Measurements from ENCODE around the gene TMEM120B.
"Not testable (repeated sequence)": the region's sequence is repeated elsewhere in the genome, so short reads cannot be mapped to it uniquely, and the experiment has no call there.

The TMEM120B gene

DNA sequence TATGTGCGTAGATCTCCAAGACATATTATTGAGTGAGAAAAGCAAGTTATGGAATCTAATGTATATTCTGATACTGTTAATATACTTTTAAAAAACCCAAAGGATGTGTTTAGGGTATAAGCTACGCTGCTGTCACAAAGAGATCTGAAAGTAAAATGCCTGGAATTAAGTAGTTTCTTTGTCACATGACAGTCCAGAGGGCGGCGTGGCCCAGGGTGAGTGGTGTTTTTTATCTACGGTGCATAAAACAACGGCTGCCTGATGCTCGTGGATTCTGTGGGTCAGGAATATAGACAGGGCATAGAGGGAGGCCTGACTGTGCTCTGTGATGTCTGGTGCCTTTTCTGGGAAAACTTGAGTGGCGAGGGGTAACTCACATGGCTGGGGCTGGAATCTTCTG lies 21.3 kb downstream of the TMEM120B start:
- in situ Hi-C loops (cut with HindIII; ENCODE audit: low sequenced_read_pairs): no loop called here

DNA sequence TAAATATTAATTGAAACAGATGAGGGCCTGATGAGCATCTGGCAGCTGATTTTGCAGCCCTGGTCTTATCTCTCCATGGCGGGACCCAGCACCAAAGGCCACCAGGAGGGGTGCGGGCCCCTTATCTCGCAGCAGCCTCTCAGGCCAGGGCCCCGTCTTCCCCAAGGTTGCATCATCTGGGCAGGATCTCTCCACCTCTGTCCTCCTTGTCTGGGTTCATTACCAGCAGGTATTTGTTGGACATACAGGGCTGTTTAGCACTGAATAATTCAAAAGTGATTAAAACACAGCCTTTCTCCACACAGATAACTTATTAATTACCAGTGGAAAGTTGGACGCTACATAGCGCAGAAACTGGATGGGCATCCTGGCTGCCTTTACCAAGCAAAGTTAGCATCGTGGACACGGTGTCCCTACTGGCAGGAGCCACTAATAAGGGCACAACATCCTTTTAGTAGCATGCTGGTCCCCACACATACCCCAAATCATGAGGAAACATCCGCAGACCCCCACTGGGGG lies 25.8 kb downstream of the TMEM120B start:
- in situ Hi-C loops (cut with HindIII; ENCODE audit: low sequenced_read_pairs): no loop called here

DNA sequence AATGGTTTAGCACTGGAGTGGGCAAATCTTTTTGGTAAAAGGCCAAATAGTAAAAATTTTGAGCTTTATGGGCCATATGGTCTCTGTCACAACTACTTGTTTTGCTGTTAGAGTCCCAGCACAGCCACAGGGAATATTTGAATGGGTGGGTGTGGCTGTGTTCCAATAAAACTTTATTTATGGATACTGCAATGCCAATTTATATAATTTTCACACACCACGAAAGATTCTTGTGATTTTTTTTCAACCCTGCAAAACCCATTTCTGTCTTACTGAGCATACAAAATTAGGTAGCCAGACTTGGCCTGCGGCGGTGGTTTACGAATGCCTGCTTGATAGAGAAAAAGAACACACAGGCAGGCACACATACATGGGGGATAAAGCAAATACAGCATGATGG lies 28.3 kb downstream of the TMEM120B start:
- in situ Hi-C loops (cut with HindIII; ENCODE audit: low sequenced_read_pairs): no loop called here

DNA sequence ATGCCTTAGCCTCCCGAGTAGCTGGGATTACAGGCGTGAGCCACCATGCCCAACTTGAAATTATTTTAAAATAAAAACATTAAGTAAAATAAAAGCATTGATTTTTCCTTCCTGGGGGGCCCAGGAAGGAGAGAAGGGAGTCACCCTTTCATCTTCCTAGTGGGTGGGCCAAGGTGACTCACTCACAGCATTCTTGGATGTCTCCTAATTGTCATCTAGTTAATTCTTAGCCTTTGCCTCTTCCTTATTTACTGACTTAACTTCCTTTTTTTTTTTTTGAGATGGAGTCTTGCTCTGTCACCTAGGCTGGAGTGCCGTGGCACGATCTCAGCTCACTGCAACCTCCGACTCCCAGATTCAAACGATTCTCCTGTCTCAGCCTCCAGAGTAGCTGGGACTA lies 29.2 kb downstream of the TMEM120B start:
- in situ Hi-C loops (cut with HindIII; ENCODE audit: low sequenced_read_pairs): no loop called here

DNA sequence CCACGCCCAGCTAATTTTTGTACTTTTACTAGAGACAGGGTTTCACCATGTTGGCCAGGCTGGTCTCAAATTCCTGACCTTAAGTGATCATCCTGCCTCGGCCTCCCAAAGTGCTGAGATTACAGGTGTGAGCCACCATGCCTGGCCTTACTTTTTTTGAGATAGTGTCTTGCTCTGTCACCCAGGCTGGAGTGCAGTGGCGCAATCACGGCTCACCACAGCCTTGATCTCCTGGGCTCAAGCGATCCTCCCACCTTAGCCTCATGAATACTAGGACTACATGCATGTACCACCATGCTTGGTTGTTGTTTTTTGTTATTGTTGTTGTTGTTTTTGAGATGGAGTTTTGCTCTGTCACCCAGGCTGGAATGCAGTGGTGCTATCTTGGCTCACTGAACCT lies 33.0 kb downstream of the TMEM120B start:
- in situ Hi-C loops (cut with HindIII; ENCODE audit: low sequenced_read_pairs): not testable (repeated sequence)

DNA sequence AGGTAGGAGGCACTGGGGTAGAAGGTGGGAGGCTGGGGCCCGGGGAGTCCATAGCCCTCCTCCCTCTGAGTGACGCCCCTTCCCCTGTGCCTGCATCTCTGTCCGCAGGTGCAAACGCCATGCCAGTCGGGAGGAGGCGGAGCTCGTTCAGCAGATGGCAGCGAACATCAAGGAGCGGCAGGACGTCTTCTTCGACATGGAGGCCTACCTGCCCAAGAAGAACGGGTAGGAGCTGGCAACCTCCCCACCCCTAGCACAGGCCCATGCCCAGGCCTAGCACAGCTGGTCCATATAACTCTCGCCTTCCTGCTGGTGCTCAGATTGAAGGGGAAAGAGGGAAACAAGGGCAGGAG lies 35.6 kb downstream of the TMEM120B start:
- in situ Hi-C loops (cut with HindIII; ENCODE audit: low sequenced_read_pairs): no loop called here

DNA sequence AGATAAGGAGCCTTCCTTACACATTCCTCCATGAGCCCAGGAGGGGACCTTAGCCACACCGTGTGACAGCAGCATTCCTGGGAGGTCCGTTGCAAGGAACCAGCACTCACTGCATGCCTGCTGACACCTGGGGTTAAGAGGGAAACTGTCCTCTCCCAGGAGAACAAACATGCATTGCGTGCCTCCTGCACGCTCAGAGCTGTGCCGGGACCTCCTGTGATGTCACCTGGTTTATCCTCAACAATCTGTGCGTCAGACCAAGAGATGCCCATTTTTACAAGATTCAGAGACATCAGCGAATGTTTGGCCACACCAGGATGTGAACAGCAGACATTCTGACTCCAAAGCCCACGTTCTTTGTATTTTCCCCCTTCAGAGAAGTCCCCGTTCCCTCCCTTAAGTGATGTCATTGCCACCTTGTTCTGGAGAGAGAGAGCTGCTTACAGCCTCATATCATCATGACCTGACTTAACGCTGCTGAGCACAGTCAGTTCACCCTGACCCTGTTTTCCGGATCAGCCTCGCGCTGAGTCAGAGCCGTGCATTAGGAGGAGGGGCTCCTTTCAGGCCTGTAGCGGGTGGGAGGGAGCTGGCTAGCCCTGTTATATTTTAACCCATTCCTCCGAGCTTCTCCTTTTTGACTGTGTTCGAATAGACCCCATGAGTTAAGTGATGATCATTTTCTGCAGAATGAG lies 36.2 kb downstream of the TMEM120B start:
- in situ Hi-C loops (cut with HindIII; ENCODE audit: low sequenced_read_pairs): no loop called here

DNA sequence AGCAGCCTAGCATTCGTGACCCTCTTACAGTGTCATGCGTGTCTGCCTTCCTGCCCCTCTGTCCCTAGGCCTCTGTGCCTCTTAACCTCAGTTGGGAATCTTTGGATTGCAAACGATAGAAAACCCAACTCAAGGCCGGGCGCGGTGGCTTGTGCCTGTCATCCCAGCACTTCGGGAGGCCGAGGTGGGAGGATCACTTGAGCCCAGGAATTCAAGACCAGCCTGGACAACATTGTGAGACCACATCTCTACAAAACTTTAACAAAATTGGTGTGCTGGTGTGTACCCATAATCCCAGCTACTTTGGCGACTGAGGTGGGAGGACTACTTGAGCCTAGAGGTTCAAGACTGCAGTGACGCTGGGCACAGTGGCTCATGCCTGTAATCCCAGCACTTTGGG lies 36.7 kb downstream of the TMEM120B start:
- in situ Hi-C loops (cut with HindIII; ENCODE audit: low sequenced_read_pairs): no loop called here

DNA sequence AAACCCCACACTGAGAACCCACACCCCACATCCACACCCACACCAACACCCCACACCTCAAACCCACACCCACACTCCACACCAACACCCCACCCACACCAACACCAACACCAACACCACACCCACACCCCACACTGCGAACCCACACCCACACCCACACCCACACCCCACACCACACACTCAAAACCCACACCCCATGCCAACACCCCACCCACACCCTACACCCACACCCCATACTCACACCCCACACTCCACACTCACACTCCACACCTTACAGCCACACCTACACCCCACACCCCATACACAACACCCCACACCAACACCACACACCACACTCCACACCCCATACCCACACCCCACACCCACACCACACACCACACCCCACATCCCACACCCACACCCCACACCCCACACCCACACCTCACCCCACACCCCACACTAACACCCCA lies 38.0 kb downstream of the TMEM120B start:
- in situ Hi-C loops (cut with HindIII; ENCODE audit: low sequenced_read_pairs): no loop called here

DNA sequence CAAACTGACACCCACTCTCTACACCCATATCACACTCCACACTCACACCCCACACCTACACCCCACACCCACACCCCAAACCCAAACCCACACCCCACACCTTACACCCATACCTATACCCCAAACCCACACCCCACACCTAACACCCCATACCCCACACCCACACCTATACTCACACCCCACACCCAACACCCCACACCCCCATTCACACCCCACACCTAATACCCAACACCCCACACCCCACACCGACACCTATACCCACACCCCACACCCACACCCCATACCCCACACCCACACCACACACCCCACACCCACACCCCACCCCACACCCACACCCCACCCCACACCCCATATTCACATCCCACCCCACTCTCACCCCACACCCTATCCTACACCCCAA lies 38.5 kb downstream of the TMEM120B start:
- in situ Hi-C loops (cut with HindIII; ENCODE audit: low sequenced_read_pairs): no loop called here

DNA sequence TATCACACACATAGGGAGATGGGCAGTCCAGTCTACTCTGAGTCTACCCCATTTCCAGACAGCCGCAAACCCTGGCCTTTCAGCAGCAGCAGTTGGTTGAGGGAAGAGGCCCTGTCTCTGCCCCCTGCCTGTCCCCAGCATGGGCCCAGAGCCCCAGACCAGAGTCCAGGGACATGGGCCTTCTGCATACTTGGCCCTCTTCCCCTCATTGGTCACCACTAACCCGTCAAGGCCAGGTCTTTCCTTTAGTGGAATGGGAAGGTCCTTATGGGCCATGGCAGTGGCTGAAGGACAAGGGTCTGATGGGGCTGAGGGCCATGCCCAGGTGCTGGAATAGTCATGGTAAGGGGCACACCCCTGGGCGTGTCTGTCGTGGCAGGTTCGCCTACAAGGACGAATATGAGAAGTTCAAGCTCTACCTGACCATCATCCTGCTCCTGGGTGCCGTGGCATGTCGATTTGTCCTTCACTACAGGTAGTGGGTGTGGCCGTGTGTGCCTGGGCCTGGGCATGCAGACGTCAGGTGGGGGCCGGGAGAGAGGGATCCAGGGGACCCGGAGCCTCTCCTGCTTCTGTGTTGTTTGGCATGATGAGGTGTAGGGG lies 39.3 kb downstream of the TMEM120B start:
- in situ Hi-C loops (cut with HindIII; ENCODE audit: low sequenced_read_pairs): no loop called here

DNA sequence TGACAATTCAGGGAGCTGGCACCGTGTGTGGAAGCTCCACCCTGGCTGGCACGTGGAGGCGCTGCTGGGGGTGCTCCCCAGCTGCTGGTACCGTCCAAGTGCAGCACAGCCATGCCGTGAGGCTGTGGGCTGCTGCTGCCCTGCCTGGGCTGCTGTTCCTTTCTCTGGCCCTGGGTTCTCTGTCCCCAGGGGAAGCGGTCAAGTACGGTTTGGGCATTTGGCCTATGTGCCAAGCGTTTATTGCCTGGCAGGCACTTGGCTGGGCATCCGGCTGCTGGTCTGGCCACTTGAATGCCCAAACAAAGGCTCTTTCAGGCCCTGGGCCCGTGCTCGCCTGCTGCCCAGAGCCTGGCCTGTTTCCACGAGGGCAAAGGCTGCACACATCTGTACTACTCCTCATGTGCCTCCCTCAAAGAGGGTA lies 41.3 kb downstream of the TMEM120B start:
- in situ Hi-C loops (cut with HindIII; ENCODE audit: low sequenced_read_pairs): no loop called here

DNA sequence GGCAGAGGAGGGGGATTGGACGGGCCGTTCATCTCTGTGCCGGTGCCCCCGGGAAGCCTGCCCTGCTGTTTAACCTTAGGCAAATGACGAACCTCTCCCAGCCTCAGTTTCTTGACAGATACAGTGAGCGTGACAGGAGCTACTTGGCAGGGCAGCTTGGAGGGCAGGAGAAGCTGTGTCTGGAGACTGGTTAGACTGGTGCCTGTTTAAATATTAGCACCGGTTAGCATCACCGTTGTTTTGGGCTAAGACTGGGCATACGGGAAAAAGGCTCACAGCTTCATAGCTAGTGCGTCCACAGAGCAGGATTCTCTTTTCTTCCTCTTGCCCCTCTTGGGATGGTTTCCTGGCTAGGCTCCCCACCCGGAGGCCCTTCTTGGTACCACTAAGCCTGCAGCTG lies 42.3 kb downstream of the TMEM120B start:
- in situ Hi-C loops (cut with HindIII; ENCODE audit: low sequenced_read_pairs): no loop called here

DNA sequence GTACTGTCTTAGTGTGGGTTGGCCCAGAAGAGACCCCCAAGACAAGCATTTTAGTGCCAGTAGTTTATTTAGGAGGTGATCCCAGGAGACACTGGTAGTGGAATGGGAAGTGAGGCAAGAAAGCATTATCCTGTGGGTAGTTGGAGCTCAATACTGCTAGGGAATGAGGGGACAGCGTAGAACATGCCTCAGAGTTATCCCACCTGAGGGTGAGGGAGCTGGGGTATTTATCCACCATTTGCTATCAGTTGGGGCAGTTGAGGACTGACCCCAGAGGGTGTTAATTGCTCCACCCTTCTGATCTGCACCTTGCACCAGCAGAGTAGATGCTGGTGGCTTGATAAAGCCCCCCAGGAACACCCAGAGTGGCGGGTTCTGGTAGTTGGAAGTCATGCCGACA lies 43.0 kb downstream of the TMEM120B start:
- in situ Hi-C loops (cut with HindIII; ENCODE audit: low sequenced_read_pairs): no loop called here

DNA sequence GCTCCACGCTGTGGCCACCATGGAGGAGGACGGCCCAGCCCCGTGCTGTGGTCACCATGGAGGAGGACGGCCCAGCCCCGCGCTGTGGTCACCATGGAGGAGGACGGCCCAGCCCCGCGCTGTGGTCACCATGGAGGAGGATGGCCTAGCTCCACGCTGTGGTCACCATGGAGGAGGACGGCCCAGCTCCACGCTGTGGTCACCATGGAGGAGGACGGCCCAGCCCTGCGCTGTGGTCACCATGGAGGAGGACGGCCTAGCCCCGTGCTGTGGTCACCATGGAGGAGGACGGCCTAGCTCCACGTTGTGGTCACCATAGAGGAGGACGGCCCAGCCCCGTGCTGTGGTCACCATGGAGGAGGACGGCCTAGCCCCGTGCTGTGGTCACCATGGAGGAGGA lies 46.0 kb downstream of the TMEM120B start:
- in situ Hi-C loops (cut with HindIII; ENCODE audit: low sequenced_read_pairs): not testable (repeated sequence)

DNA sequence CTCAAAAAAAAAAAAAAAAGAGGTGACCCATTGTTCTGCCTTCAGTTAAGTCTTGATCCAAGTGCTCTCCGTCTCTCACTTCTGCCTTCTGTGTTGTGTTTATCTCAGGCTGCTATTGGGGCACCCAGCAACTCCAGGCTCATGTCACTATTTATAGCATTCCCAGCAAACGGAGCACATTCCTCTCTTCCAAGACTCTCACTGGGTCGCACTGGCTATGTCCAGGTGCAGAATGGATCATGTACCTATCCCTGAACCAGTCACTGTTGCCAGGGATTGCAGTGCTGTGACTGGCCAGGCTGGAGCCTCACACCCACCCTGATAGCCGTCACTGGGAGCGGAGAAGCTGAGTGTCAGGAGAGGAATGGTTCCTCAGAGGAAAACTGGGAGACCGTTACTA lies 49.7 kb downstream of the TMEM120B start:
- in situ Hi-C loops (cut with HindIII; ENCODE audit: low sequenced_read_pairs): no loop called here

DNA sequence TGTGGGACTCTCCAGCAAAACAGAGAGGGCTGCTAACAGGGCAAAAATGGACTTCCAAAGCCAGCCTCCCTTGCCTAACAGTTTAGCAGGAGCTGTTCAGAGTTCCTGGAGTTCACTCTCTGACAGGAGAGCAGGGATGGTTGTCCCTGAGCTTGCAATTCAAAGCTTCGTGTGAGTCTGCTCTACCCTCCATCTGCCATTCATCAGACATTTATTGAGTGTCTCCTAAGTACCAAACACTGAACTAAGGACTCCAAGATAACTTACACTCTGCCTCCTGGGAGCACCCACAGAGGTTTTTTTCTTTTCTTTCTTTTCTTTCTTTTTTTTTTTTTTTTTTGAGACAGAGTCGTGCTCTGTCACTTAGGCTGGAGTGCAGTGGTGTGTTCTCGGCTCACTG lies 52.3 kb downstream of the TMEM120B start:
- in situ Hi-C loops (cut with HindIII; ENCODE audit: low sequenced_read_pairs): no loop called here

DNA sequence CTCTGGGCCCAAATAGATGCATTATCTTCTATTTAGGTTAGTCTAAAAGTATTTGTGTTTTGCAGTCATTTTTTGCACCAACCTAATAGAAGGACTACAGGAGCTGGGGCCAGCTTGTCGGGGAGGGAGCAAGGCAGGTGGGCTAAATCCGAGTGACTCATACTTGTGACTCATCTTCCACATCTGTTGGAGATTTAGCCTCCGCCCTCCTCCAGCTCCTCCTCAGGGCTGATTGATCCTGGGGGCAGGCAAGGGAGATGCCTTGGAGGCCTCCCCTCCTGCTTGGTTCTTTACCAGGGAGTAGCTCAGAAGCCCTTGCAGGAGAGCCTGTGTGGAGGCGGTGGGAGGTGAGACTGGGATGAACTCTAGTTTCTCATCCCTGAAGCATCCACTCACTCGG lies 53.0 kb downstream of the TMEM120B start:
- in situ Hi-C loops (cut with HindIII; ENCODE audit: low sequenced_read_pairs): no loop called here

DNA sequence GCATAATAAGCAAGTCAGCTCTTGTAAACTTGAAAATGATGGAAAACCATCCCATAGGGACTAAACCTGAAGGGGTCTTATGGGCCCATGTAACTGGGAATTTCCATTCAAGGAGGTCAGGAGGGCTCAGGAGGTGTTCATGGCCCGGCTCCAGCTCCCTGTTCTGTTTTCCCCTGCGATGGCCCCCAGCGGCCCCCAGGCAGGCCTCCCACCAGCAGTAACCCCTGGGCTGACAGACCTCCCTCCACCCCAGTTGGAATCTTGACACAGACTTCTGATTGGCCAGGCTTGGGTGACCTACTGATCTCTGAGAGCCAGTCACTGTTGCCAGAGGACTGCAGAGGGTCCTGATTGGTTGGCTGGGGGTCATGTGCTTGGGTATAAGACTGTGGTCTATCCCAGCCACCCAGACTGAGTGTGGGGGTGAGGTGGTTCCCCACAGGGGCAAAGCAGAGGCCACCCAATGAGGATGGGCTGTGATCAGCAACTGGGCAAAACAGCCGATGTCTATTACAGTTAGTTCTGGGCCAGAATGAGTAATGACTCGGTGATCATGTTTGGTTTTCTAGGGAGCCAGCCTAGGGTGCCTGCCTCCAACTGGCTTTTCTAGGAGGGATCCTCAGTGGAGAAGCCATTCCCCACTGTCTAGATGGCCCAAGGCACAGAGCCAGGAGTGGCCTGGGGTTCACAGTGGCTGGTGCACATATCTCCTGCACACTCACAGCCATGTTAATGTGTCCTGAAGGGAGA lies 53.9 kb downstream of the TMEM120B start:
- in situ Hi-C loops (cut with HindIII; ENCODE audit: low sequenced_read_pairs): no loop called here

DNA sequence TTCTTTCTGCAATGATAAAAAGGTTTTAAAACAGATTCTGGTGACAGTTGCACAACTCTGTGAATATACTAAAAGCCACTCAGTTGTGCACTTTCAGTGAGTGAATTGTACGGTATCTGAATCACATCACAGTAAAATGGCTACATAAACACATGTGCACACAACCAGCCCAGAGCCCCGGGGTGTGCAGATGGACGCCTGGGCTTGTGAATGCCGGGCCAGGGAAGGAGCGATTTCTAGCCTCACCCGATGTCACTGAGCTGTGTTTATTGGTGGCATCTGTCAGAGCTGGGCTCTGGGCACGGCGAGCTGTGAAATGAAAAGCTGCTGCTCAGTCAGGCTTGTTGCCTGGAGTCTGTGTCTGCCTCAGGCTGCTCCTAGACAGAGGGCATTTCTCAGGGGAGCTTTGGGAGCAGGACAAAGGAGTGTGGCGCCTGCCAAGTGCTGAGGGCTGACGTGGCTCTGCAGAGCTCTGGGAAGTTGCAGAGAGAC lies 55.0 kb downstream of the TMEM120B start:
- in situ Hi-C loops (cut with HindIII; ENCODE audit: low sequenced_read_pairs): no loop called here

DNA sequence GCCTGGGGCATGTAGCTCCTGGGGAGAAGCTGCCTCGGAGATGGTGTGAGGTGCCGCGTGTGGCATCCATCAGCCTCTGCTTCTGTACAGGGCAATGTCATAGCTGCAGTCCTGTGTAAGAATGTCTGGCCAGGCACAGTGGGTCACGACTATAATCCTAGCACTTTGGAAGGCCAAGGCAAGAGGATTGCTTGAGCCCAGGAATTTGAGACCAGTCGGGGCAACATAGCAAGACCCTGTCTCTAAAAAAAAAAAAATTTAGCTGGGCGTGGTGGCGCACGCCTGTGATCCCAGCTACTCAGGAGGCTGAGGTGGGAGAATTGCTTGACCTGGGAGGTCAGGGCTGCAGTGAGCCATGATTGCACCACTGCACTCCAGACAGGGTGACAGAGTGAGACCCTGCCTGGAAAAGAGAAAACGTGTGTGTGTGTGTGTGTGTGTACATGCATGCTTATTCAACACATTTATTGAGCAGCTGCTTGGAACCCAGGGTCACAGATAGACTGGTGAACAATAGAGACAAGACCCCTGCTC lies 56.8 kb downstream of the TMEM120B start:
- in situ Hi-C loops (cut with HindIII; ENCODE audit: low sequenced_read_pairs): no loop called here

Measured in DLD1 (cell line).